K562 (cell line): ENCODE data around the gene EPB41L4A. TPM values are rescaled to one million over a fixed set of nuclear protein-coding genes. Genes with fewer than 3 reads are reported as not detected.

ENCODE experiments used
- ATAC-seq: fragments of 200-7000 bp; cut with Tn5 transposase; 3 replicates; pipeline ENCODE4 v1.9.1; 2020; ENCODE audit warnings: moderate library complexity
- BruUV-seq: library from RNA; stranded (reverse); fragments of 400-500 nt; replicated peaks from 2 replicates; lab custom pipeline; 2021; lab: Mats Ljungman, UMichigan
- CTCF ChIA-PET: fragments of 300-600 bp; formaldehyde crosslinking; extraction: SDS; loops from one replicate; lab custom pipeline; 2021; ENCODE audit warnings: low intra/inter-chr PET ratio; lab: Yijun Ruan, JAX
- POLR2A ChIA-PET: fragments of 300-600, 350-650 bp; sonication (Branson Sonifier 250); formaldehyde crosslinking; extraction: SDS; loops from one replicate; lab custom pipeline; 2021; ENCODE audit warnings: antibody characterized with exemption, inconsistent platforms; lab: Yijun Ruan, JAX
- DNase-seq, 4 experiments: peaks; one replicate each; pipeline versions ENCODE4 v3.0.0 to v3.0.0-alpha.2; 2011 to 2018; ENCODE audit warnings: low spot score in 3 of 4, mixed read lengths in 3 of 4; ENCODE audit errors: extremely low read depth in 1 of 4
- FAIRE-seq: peaks from 2 replicates; lab custom pipeline; 2011; peaks lifted over from hg19 to GRCh38; lab: Jason Lieb, UNC
- H2AFZ ChIP-seq: 2 replicates; pipeline ENCODE4 v1.6.0; 2011; ENCODE audit warnings: low read depth, low read length, control low read depth, inconsistent platforms
- H3K27ac ChIP-seq: fragments of 200-600 bp; 3 replicates; pipeline ENCODE4 v1.8.0; 2011; ENCODE audit warnings: low read depth, mild to moderate bottlenecking, control low read depth, inconsistent platforms, low read length, moderate library complexity, mixed read lengths; ENCODE audit errors: extremely low read depth
- H3K27me3 ChIP-seq, 2 experiments: fragments of 300-600 bp in 1 of 2; 2 replicates in 1 of 2; 3 replicates in 1 of 2; pipeline versions ENCODE4 v1.6.0 to v1.8.0; 2011; ENCODE audit warnings: inconsistent platforms in 2 of 2, low read length in 2 of 2, mild to moderate bottlenecking in 1 of 2, mixed read lengths in 1 of 2, moderate library complexity in 1 of 2; ENCODE audit not compliant: control insufficient read depth in 2 of 2, insufficient read depth in 2 of 2
- H3K36me3 ChIP-seq: fragments of 300-600 bp; 3 replicates; pipeline ENCODE4 v1.8.0; 2011; ENCODE audit warnings: mild to moderate bottlenecking, low read length, inconsistent platforms; ENCODE audit not compliant: control insufficient read depth, insufficient read depth
- H3K4me1 ChIP-seq, 2 experiments: fragments of 200-600 bp in 1 of 2; replicated peaks in 1 of 2; 2 replicates in 1 of 2; 3 replicates in 1 of 2; pipeline versions ENCODE4 v1.5.1 to v1.8.0; 2011; ENCODE audit warnings: inconsistent platforms in 2 of 2, low read length in 2 of 2, mild to moderate bottlenecking in 1 of 2, mixed read lengths in 1 of 2, moderate library complexity in 1 of 2; ENCODE audit not compliant: control insufficient read depth in 2 of 2, insufficient read depth in 2 of 2
- H3K4me2 ChIP-seq: 2 replicates; pipeline ENCODE4 v1.6.1; 2011; ENCODE audit warnings: low read length, control low read depth, inconsistent platforms, mixed read lengths; ENCODE audit not compliant: insufficient read depth
- H3K4me3 ChIP-seq: fragments of 200-600 bp; sonication (generic), shearing (Covaris generic); 2 replicates; pipeline ENCODE4 v1.5.1; 2016; ENCODE audit warnings: control low read depth, inconsistent platforms
- H3K79me2 ChIP-seq: fragments of 200-600 bp; 3 replicates; pipeline ENCODE4 v1.8.0; 2011; ENCODE audit warnings: low read length, inconsistent platforms; ENCODE audit not compliant: control insufficient read depth, insufficient read depth
- H3K9ac ChIP-seq, 2 experiments: 2 replicates each; pipeline versions ENCODE4 v1.6.0 to v1.6.1; 2011; ENCODE audit warnings: low read depth in 2 of 2, low read length in 2 of 2, control low read depth in 1 of 2, inconsistent platforms in 1 of 2, mild to moderate bottlenecking in 1 of 2, mixed read lengths in 1 of 2; ENCODE audit not compliant: insufficient read depth in 1 of 2
- H3K9me1 ChIP-seq: one replicate; pipeline ENCODE4 v1.6.0; 2011; ENCODE audit warnings: inconsistent platforms, mild to moderate bottlenecking, low read length, moderate library complexity; ENCODE audit not compliant: control insufficient read depth, insufficient read depth
- H3K9me3 ChIP-seq: replicated peaks from 2 replicates; pipeline ENCODE4 v1.5.1; 2011; ENCODE audit warnings: low read depth, low read length, inconsistent platforms; ENCODE audit not compliant: control insufficient read depth, insufficient read depth
- H4K20me1 ChIP-seq: replicated peaks from 2 replicates; pipeline ENCODE4 v1.6.1; 2011; ENCODE audit warnings: low read length, inconsistent platforms, mixed read lengths; ENCODE audit not compliant: control insufficient read depth, insufficient read depth
- ATF4 ChIP-seq: fragments of 450-650 bp; formaldehyde crosslinking; IDR thresholded peaks from 2 replicates; pipeline ENCODE4 v1.4.0; 2022; ENCODE audit warnings: mild to moderate bottlenecking, moderate library complexity
- ATF6 ChIP-seq: sonication (generic); formaldehyde crosslinking; IDR thresholded peaks from 2 replicates; pipeline ENCODE4 v1.4.0; 2020; ENCODE audit warnings: mild to moderate bottlenecking, missing genetic modification reagents
- CHCHD3 ChIP-seq: fragments of 250-450 bp; sonication (Bioruptor Pico); IDR thresholded peaks from 2 replicates; pipeline ENCODE4 v2.1.2; 2022; ENCODE audit warnings: mild to moderate bottlenecking
- DIDO1 ChIP-seq: fragments of 450-650 bp; IDR thresholded peaks from 2 replicates; pipeline ENCODE4 v1.6.1; 2016; ENCODE audit warnings: low read depth, missing biosample characterization, missing genetic modification characterization
- EGR1 ChIP-seq: fragments of 450-650 bp; conservative IDR thresholded peaks from 2 replicates; pipeline ENCODE4 v1.6.1; 2017; ENCODE audit warnings: mild to moderate bottlenecking
- FOXM1 ChIP-seq, 2 experiments: fragments of 450-650 bp in 1 of 2; sonication (generic) in 1 of 2; formaldehyde crosslinking in 1 of 2; IDR thresholded peaks; 2 replicates each; pipeline versions ENCODE4 v1.6.1 to v1.9.0; 2017 to 2022; ENCODE audit warnings: low read depth in 2 of 2, mild to moderate bottlenecking in 2 of 2, missing genetic modification reagents in 1 of 2, moderate library complexity in 1 of 2
- HOMEZ ChIP-seq: fragments of 250-450 bp; sonication (Bioruptor Pico); IDR thresholded peaks from 2 replicates; pipeline ENCODE4 v1.4.0; 2020; ENCODE audit warnings: mild to moderate bottlenecking, moderate library complexity
- PPARD ChIP-seq: fragments of 250-450 bp; sonication (Bioruptor Pico); IDR thresholded peaks from 2 replicates; pipeline ENCODE4 v1.8.0; 2022; ENCODE audit warnings: inconsistent platforms, mild to moderate bottlenecking, moderate library complexity
- RAD21 ChIP-seq, 2 experiments: fragments of 250-450 bp in 1 of 2; fragments of 450-650 bp in 1 of 2; sonication (Bioruptor Pico) in 1 of 2; formaldehyde crosslinking in 1 of 2; IDR thresholded peaks in 1 of 2; conservative IDR thresholded peaks in 1 of 2; 2 replicates each; pipeline versions ENCODE4 v1.4.0 to v1.8.0; 2020 to 2022; ENCODE audit warnings: mild to moderate bottlenecking in 2 of 2, moderate library complexity in 1 of 2
- RBM22 ChIP-seq: fragments of 200-400 bp; formaldehyde crosslinking; IDR thresholded peaks from 2 replicates; pipeline ENCODE4 v1.6.1; 2018; ENCODE audit warnings: low read length, low read depth; ENCODE audit not compliant: poor library complexity, severe bottlenecking
- STAT5A ChIP-seq: IDR thresholded peaks from 2 replicates; pipeline ENCODE4 v1.6.1; 2012; ENCODE audit warnings: low read length, inconsistent platforms, borderline replicate concordance
- THAP7 ChIP-seq: fragments of 250-450 bp; sonication (Bioruptor Pico); IDR thresholded peaks from 2 replicates; pipeline ENCODE4 v1.5.0; 2021
- TOE1 ChIP-seq, 2 experiments: fragments of 450-650 bp in 1 of 2; sonication (generic) in 1 of 2; formaldehyde crosslinking in 1 of 2; IDR thresholded peaks; 2 replicates each; pipeline versions ENCODE4 v1.7.1 to v1.8.0; 2016 to 2022; ENCODE audit warnings: borderline replicate concordance in 2 of 2, mild to moderate bottlenecking in 2 of 2, antibody characterized with exemption in 1 of 2, inconsistent platforms in 1 of 2, low read depth in 1 of 2, missing genetic modification reagents in 1 of 2, moderate library complexity in 1 of 2
- ZNF282 ChIP-seq: sonication (generic); formaldehyde crosslinking; IDR thresholded peaks from 2 replicates; pipeline ENCODE4 v1.8.1; 2023; ENCODE audit warnings: missing genetic modification reagents
- ZNF3 ChIP-seq: fragments of 250-450 bp; sonication (Bioruptor Pico); IDR thresholded peaks from 2 replicates; pipeline ENCODE4 v1.5.0; 2021; ENCODE audit warnings: mild to moderate bottlenecking, moderate library complexity
- ZNF780A ChIP-seq: fragments of 250-450 bp; sonication (Bioruptor Pico); IDR thresholded peaks from 2 replicates; pipeline ENCODE4 v1.5.0; 2021; ENCODE audit warnings: mild to moderate bottlenecking
- WGBS: fragments of 100-300 bp; shearing (Covaris generic); methylation state at CpG from one replicate; pipeline ENCODE4 v1.1.6; 2016; ENCODE audit warnings: low coverage, mixed read lengths; ENCODE audit not compliant: insufficient coverage; ENCODE audit errors: missing lambda C conversion rate; 5-methylcytosine and 5-hydroxymethylcytosine counted together
- in situ Hi-C: fragments of 300-500 bp; cut with MboI; formaldehyde crosslinking; loops from 4 replicates; pipeline ENCODE4 v1.15.0; 2018; ENCODE audit warnings: inconsistent platforms, mixed read lengths
- intact Hi-C: fragments of 100-400 bp; cut with micrococcal nuclease; formaldehyde crosslinking; loops from 2 replicates; pipeline ENCODE4 v1.14.2; 2022
- polyA plus RNA-seq, 8 experiments: library from polyadenylated mRNA; depleted of rRNA in 4 of 8; stranded (reverse) in 5 of 8; unstranded in 3 of 8; fragments of >200 nt; fragmentation: Nextera tagmentation in 2 of 8; fragmentation: Illumina TruSeq in 1 of 8; extraction: Ambion mirVana in 2 of 8; extraction: Trizol in 1 of 8; gene quantifications; 2 replicates each; pipeline versions ENCODE4 v1.2.1 to v1.2.3, GENCODE V29; 2011 to 2014; ENCODE audit warnings: inconsistent platforms in 1 of 8, missing spikeins in 1 of 8
- total RNA-seq, 7 experiments: library from RNA; depleted of rRNA in 6 of 7; stranded (reverse); fragments of >200 nt in 6 of 7; fragmentation: Illumina TruSeq in 2 of 7; extraction: Trizol in 2 of 7; gene quantifications; 2 replicates each; pipeline versions ENCODE4 v1.2.1 to v1.2.3, GENCODE V29; 2011 to 2021; ENCODE audit warnings: low replicate concordance in 1 of 7

The EPB41L4A gene
- total and polyA plus RNA-seq, 9 of the 15 experiments (the other 6 are each of a cell fraction or from before 2014, with no cell fraction given): 0.04 to 0.35 (median 0.12) TPM; not detected in 3

GRCh38 chr5:112250551-112250950 lies 168.5 kb downstream of the EPB41L4A start (continued):
- TF ChIP-seq TOE1 (IDR thresholded peaks at IDR 0.05; ENCODE audit: borderline replicate concordance) (no peak), TOE1 (CRISPR knock-in tag; IDR thresholded peaks at IDR 0.05; ENCODE audit: borderline replicate concordance, low read depth) (no peak), ZNF282 (no peak), RBM22 (no peak), ATF6 (CRISPR knock-in tag) (no peak), ZNF780A (no peak), ATF4 (CRISPR knock-in tag) (no peak), DIDO1 (tag) (no peak)

- in situ Hi-C loops (no loop called here), intact Hi-C loops (no loop called here)
- CTCF ChIA-PET: no interaction called here
- H3K27me3 ChIP-seq: peaks cover 0 to 3% of the 10 kb centered on the region in 2 experiments; a peak in 1 of 5 replicates
- no peak overlapping the region for H3K27ac ChIP-seq
- no peaks in the 10 kb centered on the region for H3K79me2 ChIP-seq
- ATAC-seq (no peak), DNase-seq (no peak), FAIRE-seq (no peak)
- WGBS: 0% methylated on average over 2 of the region's 2 CpGs
- H3K9ac ChIP-seq: no peak overlapping the region
- H3K4me2 ChIP-seq: no peak overlapping the region
- no peak overlapping the region for H2AFZ ChIP-seq
- H4K20me1 ChIP-seq: no peaks in the 10 kb centered on the region
- H3K36me3 ChIP-seq: no peaks in the 10 kb centered on the region
- no peaks in the 10 kb centered on the region for H3K4me1 ChIP-seq
- POLR2A ChIA-PET: interaction anchor here (0.6 kb wide), 1 partner anchor 186 kb away, joined by 3 read pairs; no protein-coding TSS in a partner anchor
- no peaks in the 10 kb centered on the region for H3K9me1 ChIP-seq
- H3K9me3 ChIP-seq: no peaks in the 10 kb centered on the region
- BruUV-seq: no TSS peak
- H3K4me3 ChIP-seq: no peak overlapping the region
- TF ChIP-seq FOXM1 (IDR thresholded peaks at IDR 0.05; ENCODE audit: low read depth): no peak
- no peak for TF ChIP-seq FOXM1 (CRISPR knock-in tag; IDR thresholded peaks at IDR 0.05; ENCODE audit: low read depth)
- no peak for TF ChIP-seq RAD21 (CRISPR knock-in tag; conservative IDR thresholded peaks at IDR 0.05 in 1 of 2, IDR thresholded peaks at IDR 0.05 in 1 of 2)
- TF ChIP-seq CHCHD3 (CRISPR knock-in tag): no peak
- TF ChIP-seq PPARD: no peak
- no peak for TF ChIP-seq EGR1
- no peak for TF ChIP-seq STAT5A
- TF ChIP-seq HOMEZ (CRISPR knock-in tag): no peak
- TF ChIP-seq ZNF3 (CRISPR knock-in tag): no peak
- TF ChIP-seq THAP7 (CRISPR knock-in tag): no peak
Observed at GRCh38 chr5:112248623-112249022, 170.5 kb downstream of the EPB41L4A start.
